HCT116 (cell line): ENCODE results near the gene STK16. TPM values are rescaled to one million over a fixed set of nuclear protein-coding genes. Genes with fewer than 3 reads are reported as not detected.

Experiments
- ATAC-seq: fragments of 200-7000 bp; cut with Tn5 transposase; 2 replicates; pipeline ENCODE4 v1.9.1; 2020; ENCODE audit warnings: mild to moderate bottlenecking, moderate library complexity
- BruUV-seq: library from RNA; stranded (reverse); fragments of 400-500 nt; replicated peaks from 2 replicates; lab custom pipeline; 2021; lab: Mats Ljungman, UMichigan
- CTCF ChIA-PET: fragments of 300-600 bp; sonication (Branson Sonifier 250); formaldehyde crosslinking; loops from one replicate; lab custom pipeline; 2021; ENCODE audit warnings: antibody characterized with exemption; lab: Charles Lee
- POLR2A ChIA-PET: fragments of 300-600, 350-600 bp; sonication (Branson Sonifier 250); formaldehyde crosslinking; loops from one replicate; lab custom pipeline; 2021; ENCODE audit warnings: antibody characterized with exemption; lab: Charles Lee
- RAD21 ChIA-PET, 2 experiments: fragments of 300-600 bp; sonication (Branson Sonifier 250); formaldehyde crosslinking; loops; one replicate each; lab custom pipeline; 2023; ENCODE audit warnings: low total read pairs in 2 of 2; ENCODE audit not compliant: uncharacterized antibody in 2 of 2, unreplicated experiment in 2 of 2, low non-redundant PET in 1 of 2; lab: Charles Lee
- DNase-seq: peaks from one replicate; pipeline ENCODE4 v3.0.0-alpha.2; 2010; ENCODE audit warnings: low read depth, low spot score
- H2AFZ ChIP-seq: fragments of 200-600 bp; shearing (Covaris generic), sonication (generic); 2 replicates; pipeline ENCODE4 v1.6.1; 2017; ENCODE audit warnings: low read depth, mixed run types, mixed read lengths, antibody characterized with exemption, low read length; ENCODE audit not compliant: poor library complexity, severe bottlenecking
- H3K27ac ChIP-seq: 2 replicates; pipeline ENCODE4 v1.5.1; 2012; ENCODE audit warnings: low read depth, low read length
- H3K27me3 ChIP-seq: fragments of 200-600 bp; sonication (generic); 2 replicates; pipeline ENCODE4 v1.6.1; 2016; ENCODE audit warnings: mixed run types, low read length, mixed read lengths; ENCODE audit not compliant: insufficient read depth
- H3K36me3 ChIP-seq, 2 experiments: fragments of 200-500 bp in 1 of 2; fragments of 200-600 bp in 1 of 2; sonication (Bioruptor generic) in 1 of 2; sonication (generic) in 1 of 2; 2 replicates each; pipeline versions ENCODE4 v1.5.1 to v1.6.1; 2014 to 2016; ENCODE audit warnings: low read length in 2 of 2, inconsistent platforms in 1 of 2, mixed read lengths in 1 of 2, mixed run types in 1 of 2; ENCODE audit not compliant: insufficient read depth in 2 of 2, control insufficient read depth in 1 of 2
- H3K4me1 ChIP-seq, 2 experiments: fragments of 200-600 bp in 1 of 2; sonication (generic) in 1 of 2; 2 replicates each; pipeline versions ENCODE4 v1.5.1 to v1.6.1; 2012 to 2017; ENCODE audit warnings: low read length in 2 of 2, inconsistent platforms in 1 of 2, mild to moderate bottlenecking in 1 of 2, mixed read lengths in 1 of 2, mixed run types in 1 of 2, moderate library complexity in 1 of 2; ENCODE audit not compliant: insufficient read depth in 2 of 2, control insufficient read depth in 1 of 2
- H3K4me2 ChIP-seq: fragments of 200-600 bp; sonication (generic); 2 replicates; pipeline ENCODE4 v1.6.1; 2017; ENCODE audit warnings: mixed run types, low read length, mixed read lengths
- H3K4me3 ChIP-seq, 2 experiments: fragments of 200-600 bp in 1 of 2; sonication (generic) in 1 of 2; replicated peaks in 1 of 2; 2 replicates each; pipeline ENCODE4 v1.5.1; 2011 to 2016; ENCODE audit warnings: low read length in 2 of 2, control low read depth in 1 of 2, low read depth in 1 of 2, mild to moderate bottlenecking in 1 of 2, mixed read lengths in 1 of 2, mixed run types in 1 of 2
- H3K79me2 ChIP-seq: fragments of 200-600 bp; sonication (generic); 2 replicates; pipeline ENCODE4 v1.6.1; 2017; ENCODE audit warnings: mild to moderate bottlenecking, mixed run types, low read length, moderate library complexity, mixed read lengths; ENCODE audit not compliant: insufficient read depth
- H3K9ac ChIP-seq: fragments of 200-600 bp; sonication (generic); 2 replicates; pipeline ENCODE4 v1.6.1; 2016; ENCODE audit warnings: low read length, mixed read lengths
- H3K9me2 ChIP-seq: fragments of 200-600 bp; sonication (generic), shearing (Covaris generic); 2 replicates; pipeline ENCODE4 v1.6.1; 2017; ENCODE audit warnings: mixed run types, mild to moderate bottlenecking, moderate library complexity; ENCODE audit not compliant: insufficient read depth
- H3K9me3 ChIP-seq, 2 experiments: fragments of 200-500 bp in 1 of 2; fragments of 200-600 bp in 1 of 2; sonication (Bioruptor generic) in 1 of 2; sonication (generic) in 1 of 2; 2 replicates each; pipeline ENCODE4 v1.6.1; 2014 to 2017; ENCODE audit warnings: low read length in 2 of 2, mixed read lengths in 2 of 2, inconsistent platforms in 1 of 2, low read depth in 1 of 2, mild to moderate bottlenecking in 1 of 2, mixed run types in 1 of 2, moderate library complexity in 1 of 2; ENCODE audit not compliant: control insufficient read depth in 1 of 2, insufficient read depth in 1 of 2
- H4K20me1 ChIP-seq: fragments of 200-600 bp; sonication (generic), shearing (Covaris generic); 2 replicates; pipeline ENCODE4 v1.6.1; 2017; ENCODE audit warnings: mixed run types, mild to moderate bottlenecking, moderate library complexity; ENCODE audit not compliant: insufficient read depth
- ATF3 ChIP-seq: IDR thresholded peaks from 2 replicates; pipeline ENCODE4 v1.6.1; 2012
- EGR1 ChIP-seq: IDR thresholded peaks from 2 replicates; pipeline ENCODE4 v1.6.1; 2012; ENCODE audit warnings: low read depth
- EZH2 ChIP-seq: fragments of 200-600 bp; sonication (generic); IDR thresholded peaks from 2 replicates; pipeline ENCODE4 v1.6.1; 2017; ENCODE audit warnings: antibody characterized with exemption, mixed run types
- EZH2phosphoT487 ChIP-seq: fragments of 200-600 bp; IDR thresholded peaks from 2 replicates; pipeline ENCODE4 v1.6.1; 2018; ENCODE audit warnings: antibody characterized with exemption, borderline replicate concordance
- FOSL1 ChIP-seq: IDR thresholded peaks from 2 replicates; pipeline ENCODE4 v1.6.1; 2012; ENCODE audit warnings: low read depth
- POLR2AphosphoS5 ChIP-seq: IDR thresholded peaks from 2 replicates; pipeline ENCODE4 v1.6.1; 2011; ENCODE audit warnings: mild to moderate bottlenecking, low read depth, low read length, moderate library complexity
- REST ChIP-seq: IDR thresholded peaks from 2 replicates; pipeline ENCODE4 v1.6.1; 2012; ENCODE audit warnings: low read depth
- SP1 ChIP-seq: IDR thresholded peaks from 2 replicates; pipeline ENCODE4 v1.6.1; 2012; ENCODE audit warnings: low read depth
- ZBTB33 ChIP-seq: IDR thresholded peaks from 2 replicates; pipeline ENCODE4 v1.6.1; 2011; ENCODE audit warnings: mild to moderate bottlenecking, low read length, moderate library complexity; ENCODE audit not compliant: insufficient replicate concordance; ENCODE audit errors: extremely low read depth
- intact Hi-C: fragments of 100-400 bp; cut with micrococcal nuclease; formaldehyde crosslinking; loops from 2 replicates; pipeline ENCODE4 v1.10.0; 2022
- total RNA-seq: library from RNA; stranded (reverse); gene quantifications from one replicate; pipeline ENCODE4 v1.2.1, GENCODE V29; 2021; ENCODE audit not compliant: unreplicated experiment

Gene STK16
- total RNA-seq, 1 experiment from 2014 or later = 31.4 TPM

GRCh38 chr2:219292616-219293015 is 47.3 kb downstream of the STK16 start:
- Histone ChIP-seq H4K20me1 (no peaks in the 10 kb centered on the region), H3K9me2 (no peaks in the 10 kb centered on the region), H3K9me3 (no peaks in the 10 kb centered on the region), H3K27me3 (no peaks in the 10 kb centered on the region), H3K4me3 (no peak overlapping the region), H3K9ac (no peak overlapping the region), H3K27ac (no peak overlapping the region), H2AFZ (no peak overlapping the region), H3K4me1 (peaks cover 7 to 22% of the 10 kb centered on the region in 2 experiments; a peak in 3 of 4 replicates), H3K4me2 (no peak overlapping the region), H3K36me3 (no peaks in the 10 kb centered on the region), H3K79me2 (no peaks in the 10 kb centered on the region)
- RAD21 ChIA-PET = no interaction called here
- DNase-seq (no peak), ATAC-seq (no peak)
- CTCF ChIA-PET = interaction anchor here (4.5 kb wide), 1 partner anchor 14 kb away, joined by 71 read pairs; the partner anchor contains the start of gene DNAJB2
- no peak for TF ChIP-seq POLR2AphosphoS5
- no peak for TF ChIP-seq REST
- no peak for TF ChIP-seq SP1
- no peak for TF ChIP-seq FOSL1
- TF ChIP-seq EZH2phosphoT487 = no peak
- no peak for TF ChIP-seq ATF3
- TF ChIP-seq EGR1 = no peak
- no peak for TF ChIP-seq EZH2
- TF ChIP-seq ZBTB33 = no peak
- POLR2A ChIA-PET = no interaction called here
- BruUV-seq = no TSS peak
- intact Hi-C loops = no loop called here
